ENCODE results near the gene TSGA10IP. TPM values are rescaled to one million over a fixed set of nuclear protein-coding genes. Genes with fewer than 3 reads are reported as not detected.

The TSGA10IP gene
- total RNA-seq, 1 experiment from 2014 or later = 3.4 TPM

DNA sequence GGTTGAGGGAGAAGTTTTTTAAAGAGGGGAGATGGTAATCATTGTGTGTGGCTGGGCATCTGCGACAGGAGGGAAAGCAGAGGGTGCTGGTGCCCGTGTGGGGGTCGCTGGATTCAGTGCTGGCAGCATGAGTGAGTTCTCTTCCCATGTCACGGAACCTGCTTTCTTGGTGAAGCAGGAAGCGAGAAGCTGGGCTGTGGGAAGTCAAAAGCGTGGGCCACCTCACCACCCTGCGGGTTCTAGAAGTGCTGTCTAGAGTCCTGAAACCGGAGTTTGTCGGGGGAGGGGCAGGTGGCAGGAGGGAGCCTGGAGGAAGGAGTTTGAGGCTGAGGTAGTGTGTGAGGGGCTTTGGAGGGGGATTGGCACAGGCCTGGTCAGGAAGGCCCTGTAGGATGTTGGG, 30.5 kb downstream of the TSGA10IP start (continued):
- TF ChIP-seq, protein P1, sequence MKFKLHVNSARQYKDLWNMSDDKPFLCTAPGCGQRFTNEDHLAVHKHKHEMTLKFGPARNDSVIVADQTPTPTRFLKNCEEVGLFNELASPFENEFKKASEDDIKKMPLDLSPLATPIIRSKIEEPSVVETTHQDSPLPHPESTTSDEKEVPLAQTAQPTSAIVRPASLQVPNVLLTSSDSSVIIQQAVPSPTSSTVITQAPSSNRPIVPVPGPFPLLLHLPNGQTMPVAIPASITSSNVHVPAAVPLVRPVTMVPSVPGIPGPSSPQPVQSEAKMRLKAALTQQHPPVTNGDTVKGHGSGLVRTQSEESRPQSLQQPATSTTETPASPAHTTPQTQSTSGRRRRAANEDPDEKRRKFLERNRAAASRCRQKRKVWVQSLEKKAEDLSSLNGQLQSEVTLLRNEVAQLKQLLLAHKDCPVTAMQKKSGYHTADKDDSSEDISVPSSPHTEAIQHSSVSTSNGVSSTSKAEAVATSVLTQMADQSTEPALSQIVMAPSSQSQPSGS (CRISPR knock-in tag; IDR thresholded peaks at IDR 0.05; ENCODE audit: borderline replicate concordance, low read depth) = no peak
- TF ChIP-seq TCF7 (CRISPR knock-in tag; IDR thresholded peaks at IDR 0.05; ENCODE audit: low read depth) = no peak
- TF ChIP-seq SMAD3 (CRISPR knock-in tag; IDR thresholded peaks at IDR 0.05; ENCODE audit: borderline replicate concordance) = no peak
- TF ChIP-seq NR2C2 (CRISPR knock-in tag; IDR thresholded peaks at IDR 0.05) = no peak
- TF ChIP-seq TEAD4 (CRISPR knock-in tag; IDR thresholded peaks at IDR 0.05) = no peak
- TF ChIP-seq, protein P2, sequence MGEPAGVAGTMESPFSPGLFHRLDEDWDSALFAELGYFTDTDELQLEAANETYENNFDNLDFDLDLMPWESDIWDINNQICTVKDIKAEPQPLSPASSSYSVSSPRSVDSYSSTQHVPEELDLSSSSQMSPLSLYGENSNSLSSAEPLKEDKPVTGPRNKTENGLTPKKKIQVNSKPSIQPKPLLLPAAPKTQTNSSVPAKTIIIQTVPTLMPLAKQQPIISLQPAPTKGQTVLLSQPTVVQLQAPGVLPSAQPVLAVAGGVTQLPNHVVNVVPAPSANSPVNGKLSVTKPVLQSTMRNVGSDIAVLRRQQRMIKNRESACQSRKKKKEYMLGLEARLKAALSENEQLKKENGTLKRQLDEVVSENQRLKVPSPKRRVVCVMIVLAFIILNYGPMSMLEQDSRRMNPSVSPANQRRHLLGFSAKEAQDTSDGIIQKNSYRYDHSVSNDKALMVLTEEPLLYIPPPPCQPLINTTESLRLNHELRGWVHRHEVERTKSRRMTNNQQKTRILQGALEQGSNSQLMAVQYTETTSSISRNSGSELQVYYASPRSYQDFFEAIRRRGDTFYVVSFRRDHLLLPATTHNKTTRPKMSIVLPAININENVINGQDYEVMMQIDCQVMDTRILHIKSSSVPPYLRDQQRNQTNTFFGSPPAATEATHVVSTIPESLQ (CRISPR knock-in tag; IDR thresholded peaks at IDR 0.05) = no peak
- TF ChIP-seq ZNF416 (CRISPR knock-in tag; IDR thresholded peaks at IDR 0.05) = no peak
- TF ChIP-seq, protein P3, sequence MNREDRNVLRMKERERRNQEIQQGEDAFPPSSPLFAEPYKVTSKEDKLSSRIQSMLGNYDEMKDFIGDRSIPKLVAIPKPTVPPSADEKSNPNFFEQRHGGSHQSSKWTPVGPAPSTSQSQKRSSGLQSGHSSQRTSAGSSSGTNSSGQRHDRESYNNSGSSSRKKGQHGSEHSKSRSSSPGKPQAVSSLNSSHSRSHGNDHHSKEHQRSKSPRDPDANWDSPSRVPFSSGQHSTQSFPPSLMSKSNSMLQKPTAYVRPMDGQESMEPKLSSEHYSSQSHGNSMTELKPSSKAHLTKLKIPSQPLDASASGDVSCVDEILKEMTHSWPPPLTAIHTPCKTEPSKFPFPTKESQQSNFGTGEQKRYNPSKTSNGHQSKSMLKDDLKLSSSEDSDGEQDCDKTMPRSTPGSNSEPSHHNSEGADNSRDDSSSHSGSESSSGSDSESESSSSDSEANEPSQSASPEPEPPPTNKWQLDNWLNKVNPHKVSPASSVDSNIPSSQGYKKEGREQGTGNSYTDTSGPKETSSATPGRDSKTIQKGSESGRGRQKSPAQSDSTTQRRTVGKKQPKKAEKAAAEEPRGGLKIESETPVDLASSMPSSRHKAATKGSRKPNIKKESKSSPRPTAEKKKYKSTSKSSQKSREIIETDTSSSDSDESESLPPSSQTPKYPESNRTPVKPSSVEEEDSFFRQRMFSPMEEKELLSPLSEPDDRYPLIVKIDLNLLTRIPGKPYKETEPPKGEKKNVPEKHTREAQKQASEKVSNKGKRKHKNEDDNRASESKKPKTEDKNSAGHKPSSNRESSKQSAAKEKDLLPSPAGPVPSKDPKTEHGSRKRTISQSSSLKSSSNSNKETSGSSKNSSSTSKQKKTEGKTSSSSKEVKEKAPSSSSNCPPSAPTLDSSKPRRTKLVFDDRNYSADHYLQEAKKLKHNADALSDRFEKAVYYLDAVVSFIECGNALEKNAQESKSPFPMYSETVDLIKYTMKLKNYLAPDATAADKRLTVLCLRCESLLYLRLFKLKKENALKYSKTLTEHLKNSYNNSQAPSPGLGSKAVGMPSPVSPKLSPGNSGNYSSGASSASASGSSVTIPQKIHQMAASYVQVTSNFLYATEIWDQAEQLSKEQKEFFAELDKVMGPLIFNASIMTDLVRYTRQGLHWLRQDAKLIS (CRISPR knock-in tag; IDR thresholded peaks at IDR 0.05; ENCODE audit: borderline replicate concordance) = no peak
- no peak for TF ChIP-seq GABPB1 (CRISPR knock-in tag; IDR thresholded peaks at IDR 0.05)
- no peak for TF ChIP-seq MYBL2 (CRISPR knock-in tag; IDR thresholded peaks at IDR 0.05)
- TF ChIP-seq, protein P4, sequence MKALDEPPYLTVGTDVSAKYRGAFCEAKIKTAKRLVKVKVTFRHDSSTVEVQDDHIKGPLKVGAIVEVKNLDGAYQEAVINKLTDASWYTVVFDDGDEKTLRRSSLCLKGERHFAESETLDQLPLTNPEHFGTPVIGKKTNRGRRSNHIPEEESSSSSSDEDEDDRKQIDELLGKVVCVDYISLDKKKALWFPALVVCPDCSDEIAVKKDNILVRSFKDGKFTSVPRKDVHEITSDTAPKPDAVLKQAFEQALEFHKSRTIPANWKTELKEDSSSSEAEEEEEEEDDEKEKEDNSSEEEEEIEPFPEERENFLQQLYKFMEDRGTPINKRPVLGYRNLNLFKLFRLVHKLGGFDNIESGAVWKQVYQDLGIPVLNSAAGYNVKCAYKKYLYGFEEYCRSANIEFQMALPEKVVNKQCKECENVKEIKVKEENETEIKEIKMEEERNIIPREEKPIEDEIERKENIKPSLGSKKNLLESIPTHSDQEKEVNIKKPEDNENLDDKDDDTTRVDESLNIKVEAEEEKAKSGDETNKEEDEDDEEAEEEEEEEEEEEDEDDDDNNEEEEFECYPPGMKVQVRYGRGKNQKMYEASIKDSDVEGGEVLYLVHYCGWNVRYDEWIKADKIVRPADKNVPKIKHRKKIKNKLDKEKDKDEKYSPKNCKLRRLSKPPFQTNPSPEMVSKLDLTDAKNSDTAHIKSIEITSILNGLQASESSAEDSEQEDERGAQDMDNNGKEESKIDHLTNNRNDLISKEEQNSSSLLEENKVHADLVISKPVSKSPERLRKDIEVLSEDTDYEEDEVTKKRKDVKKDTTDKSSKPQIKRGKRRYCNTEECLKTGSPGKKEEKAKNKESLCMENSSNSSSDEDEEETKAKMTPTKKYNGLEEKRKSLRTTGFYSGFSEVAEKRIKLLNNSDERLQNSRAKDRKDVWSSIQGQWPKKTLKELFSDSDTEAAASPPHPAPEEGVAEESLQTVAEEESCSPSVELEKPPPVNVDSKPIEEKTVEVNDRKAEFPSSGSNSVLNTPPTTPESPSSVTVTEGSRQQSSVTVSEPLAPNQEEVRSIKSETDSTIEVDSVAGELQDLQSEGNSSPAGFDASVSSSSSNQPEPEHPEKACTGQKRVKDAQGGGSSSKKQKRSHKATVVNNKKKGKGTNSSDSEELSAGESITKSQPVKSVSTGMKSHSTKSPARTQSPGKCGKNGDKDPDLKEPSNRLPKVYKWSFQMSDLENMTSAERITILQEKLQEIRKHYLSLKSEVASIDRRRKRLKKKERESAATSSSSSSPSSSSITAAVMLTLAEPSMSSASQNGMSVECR (CRISPR knock-in tag; IDR thresholded peaks at IDR 0.05; ENCODE audit: borderline replicate concordance) = no peak

DNA sequence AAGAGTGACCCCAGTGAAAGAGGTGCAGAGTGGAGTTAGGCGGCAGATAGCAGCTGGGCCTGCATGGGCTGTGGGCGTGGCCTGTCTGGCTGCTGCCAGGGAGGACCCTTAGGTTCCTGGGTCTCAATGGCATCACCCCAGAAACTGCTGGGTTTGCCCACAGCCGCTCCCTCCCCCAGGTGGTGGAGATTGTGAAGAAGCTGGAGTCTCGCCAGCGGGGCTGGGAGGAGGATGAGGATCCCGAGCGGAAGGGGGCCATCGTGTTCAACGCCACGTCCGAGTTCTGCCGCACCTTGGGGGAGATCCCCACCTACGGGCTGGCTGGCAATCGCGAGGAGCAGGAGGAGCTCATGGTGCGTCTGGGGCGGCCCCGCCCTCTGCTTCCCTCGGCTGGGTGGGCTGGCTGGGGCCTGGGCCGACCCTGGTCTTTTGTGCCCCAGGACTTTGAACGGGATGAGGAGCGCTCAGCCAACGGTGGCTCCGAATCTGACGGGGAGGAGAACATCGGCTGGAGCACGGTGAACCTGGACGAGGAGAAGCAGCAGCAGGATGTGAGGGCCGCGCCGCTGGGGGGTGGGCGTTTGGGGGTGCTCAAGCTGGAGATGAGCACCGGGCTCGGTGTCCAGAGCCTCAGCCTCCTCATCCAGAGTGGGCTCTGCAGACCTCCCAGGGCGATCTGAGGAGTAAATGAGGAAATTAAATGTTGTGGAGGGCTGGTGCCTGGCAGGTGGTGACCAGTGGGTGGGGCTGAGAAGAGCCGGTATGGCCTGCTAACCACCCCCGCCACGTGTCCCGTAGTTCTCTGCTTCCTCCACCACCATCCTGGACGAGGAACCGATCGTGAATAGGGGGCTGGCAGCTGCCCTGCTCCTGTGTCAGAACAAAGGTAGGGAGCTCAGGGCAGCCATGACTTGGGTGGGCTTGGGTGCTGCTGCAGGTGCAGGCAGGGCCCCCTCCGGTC, 31.2 kb downstream of the TSGA10IP start:
- POLR2A ChIA-PET = no interaction called here
- TF ChIP-seq, protein P5, sequence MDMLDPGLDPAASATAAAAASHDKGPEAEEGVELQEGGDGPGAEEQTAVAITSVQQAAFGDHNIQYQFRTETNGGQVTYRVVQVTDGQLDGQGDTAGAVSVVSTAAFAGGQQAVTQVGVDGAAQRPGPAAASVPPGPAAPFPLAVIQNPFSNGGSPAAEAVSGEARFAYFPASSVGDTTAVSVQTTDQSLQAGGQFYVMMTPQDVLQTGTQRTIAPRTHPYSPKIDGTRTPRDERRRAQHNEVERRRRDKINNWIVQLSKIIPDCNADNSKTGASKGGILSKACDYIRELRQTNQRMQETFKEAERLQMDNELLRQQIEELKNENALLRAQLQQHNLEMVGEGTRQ (CRISPR knock-in tag; IDR thresholded peaks at IDR 0.05) = no peak
- no peak for TF ChIP-seq GTF2I (CRISPR knock-in tag; conservative IDR thresholded peaks at IDR 0.05)
- no peak for TF ChIP-seq OVOL2 (CRISPR knock-in tag; IDR thresholded peaks at IDR 0.05; ENCODE audit: borderline replicate concordance)
- TF ChIP-seq, protein P6, sequence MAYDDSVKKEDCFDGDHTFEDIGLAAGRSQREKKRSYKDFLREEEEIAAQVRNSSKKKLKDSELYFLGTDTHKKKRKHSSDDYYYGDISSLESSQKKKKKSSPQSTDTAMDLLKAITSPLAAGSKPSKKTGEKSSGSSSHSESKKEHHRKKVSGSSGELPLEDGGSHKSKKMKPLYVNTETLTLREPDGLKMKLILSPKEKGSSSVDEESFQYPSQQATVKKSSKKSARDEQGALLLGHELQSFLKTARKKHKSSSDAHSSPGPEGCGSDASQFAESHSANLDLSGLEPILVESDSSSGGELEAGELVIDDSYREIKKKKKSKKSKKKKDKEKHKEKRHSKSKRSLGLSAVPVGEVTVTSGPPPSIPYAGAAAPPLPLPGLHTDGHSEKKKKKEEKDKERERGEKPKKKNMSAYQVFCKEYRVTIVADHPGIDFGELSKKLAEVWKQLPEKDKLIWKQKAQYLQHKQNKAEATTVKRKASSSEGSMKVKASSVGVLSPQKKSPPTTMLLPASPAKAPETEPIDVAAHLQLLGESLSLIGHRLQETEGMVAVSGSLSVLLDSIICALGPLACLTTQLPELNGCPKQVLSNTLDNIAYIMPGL (CRISPR knock-in tag; IDR thresholded peaks at IDR 0.05) = no peak
- no peak for TF ChIP-seq NFE2L1 (CRISPR knock-in tag; IDR thresholded peaks at IDR 0.05)
- no peak for TF ChIP-seq PRRX2 (CRISPR knock-in tag; IDR thresholded peaks at IDR 0.05)
- TF ChIP-seq, protein P7, sequence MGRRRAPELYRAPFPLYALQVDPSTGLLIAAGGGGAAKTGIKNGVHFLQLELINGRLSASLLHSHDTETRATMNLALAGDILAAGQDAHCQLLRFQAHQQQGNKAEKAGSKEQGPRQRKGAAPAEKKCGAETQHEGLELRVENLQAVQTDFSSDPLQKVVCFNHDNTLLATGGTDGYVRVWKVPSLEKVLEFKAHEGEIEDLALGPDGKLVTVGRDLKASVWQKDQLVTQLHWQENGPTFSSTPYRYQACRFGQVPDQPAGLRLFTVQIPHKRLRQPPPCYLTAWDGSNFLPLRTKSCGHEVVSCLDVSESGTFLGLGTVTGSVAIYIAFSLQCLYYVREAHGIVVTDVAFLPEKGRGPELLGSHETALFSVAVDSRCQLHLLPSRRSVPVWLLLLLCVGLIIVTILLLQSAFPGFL (CRISPR knock-in tag; IDR thresholded peaks at IDR 0.05; ENCODE audit: borderline replicate concordance) = no peak
- TF ChIP-seq NR3C1 (CRISPR knock-in tag; conservative IDR thresholded peaks at IDR 0.05; ENCODE audit: low read depth) = no peak

More for the DNA sequence above, 31.2 kb downstream of the TSGA10IP start:
- CTCF ChIA-PET = interaction anchor here (0.8 to 1.6 kb wide), 6 partner anchors 10 to 117 kb away, joined by 3 to 8 read pairs (median 3); partner anchors contain the start of genes FIBP and MUS81
- no peaks in the 10 kb centered on the region for H3K9me3 Mint-ChIP-seq
- H3K36me3 Mint-ChIP-seq = peaks cover 47% of the 10 kb centered on the region
- DNase-seq (ENCODE audit: low spot score) = no peak
- H3K27me3 Mint-ChIP-seq (ENCODE audit: low read depth) = no peaks in the 10 kb centered on the region
- no peaks in the 10 kb centered on the region for H3K4me1 Mint-ChIP-seq
- no peak for ATAC-seq
- H3K4me3 Mint-ChIP-seq = no peak overlapping the region
- H3K27ac Mint-ChIP-seq = peak overlapping the region; percentile 67
